ENCODE measurements around the gene TSNAXIP1. TPM values are rescaled to one million over a fixed set of nuclear protein-coding genes. Genes with fewer than 3 reads are reported as not detected.

Gene TSNAXIP1
- total and polyA plus RNA-seq, 2 experiments from 2014 or later: 0.97 to 2.4 TPM

- Histone ChIP-seq H2AFZ (no peak overlapping the region), H4K20me1 (replicated peaks; ENCODE audit: insufficient read depth) (no peaks in the 10 kb centered on the region), H3K4me3 (no peak overlapping the region), H3K79me2 (replicated peaks; ENCODE audit: insufficient read depth) (no peaks in the 10 kb centered on the region), H3F3A (replicated peaks; ENCODE audit: low read depth) (no peaks in the 10 kb centered on the region), H3K27ac (ENCODE audit: low read depth) (no peak overlapping the region), H3K27me3 (ENCODE audit: insufficient read depth) (no peaks in the 10 kb centered on the region), H3K4me2 (no peak overlapping the region), H3K9me2 (ENCODE audit: insufficient read depth) (no peaks in the 10 kb centered on the region), H3K4me1 (ENCODE audit: insufficient read depth) (no peaks in the 10 kb centered on the region), H3K36me3 (ENCODE audit: insufficient read depth) (no peaks in the 10 kb centered on the region; the same call in 1 of the 2 replicates)
- no peak for TF ChIP-seq POLR2AphosphoS5 (IDR thresholded peaks at IDR 0.05; ENCODE audit: low read depth)
- Mint-ChIP-seq H3K4me1 (peaks cover 13% of the 10 kb centered on the region), H3K27me3 (ENCODE audit: insufficient read depth, low read depth, poor library complexity) (peaks cover 16% of the 10 kb centered on the region), H3K4me3 (no peak overlapping the region), H3K27ac (no peak overlapping the region), H3K9me3 (no peaks in the 10 kb centered on the region; the same call in 2 of the 3 replicates), H3K36me3 (ENCODE audit: low read depth) (peaks cover 13% of the 10 kb centered on the region)
- no peak for DNase-seq (ENCODE audit: low spot score)
- no peak for ATAC-seq
These were observed 15.8 kb downstream of the TSNAXIP1 start for GRCh38 chr16:67822511-67822910.

GRCh38 chr16:67825119-67825518 lies 18.4 kb downstream of the TSNAXIP1 start:
- no peak overlapping the region for H3K4me2 ChIP-seq
- H3K36me3 Mint-ChIP-seq (ENCODE audit: low read depth): peaks cover 26% of the 10 kb centered on the region
- H3K4me3 ChIP-seq: no peak overlapping the region
- no peaks in the 10 kb centered on the region for H4K20me1 ChIP-seq (replicated peaks; ENCODE audit: insufficient read depth)
- no peaks in the 10 kb centered on the region for H3F3A ChIP-seq (replicated peaks; ENCODE audit: low read depth)
- H3K9me2 ChIP-seq (ENCODE audit: insufficient read depth): no peaks in the 10 kb centered on the region
- peaks cover 16% of the 10 kb centered on the region for H3K27me3 Mint-ChIP-seq (ENCODE audit: insufficient read depth, low read depth, poor library complexity)
- peak; percentile 43 for DNase-seq (ENCODE audit: low spot score)
- no peak overlapping the region; the same call in 1 of the 2 replicates for H3K27ac Mint-ChIP-seq
- no peaks in the 10 kb centered on the region for H3K79me2 ChIP-seq (replicated peaks; ENCODE audit: insufficient read depth)
- H3K36me3 ChIP-seq (ENCODE audit: insufficient read depth): no peaks in the 10 kb centered on the region; the same call in 1 of the 2 replicates
- peak; percentile 79 for ATAC-seq
- H2AFZ ChIP-seq: no peak overlapping the region
- H3K4me1 Mint-ChIP-seq: peaks cover 15% of the 10 kb centered on the region
- no peak overlapping the region; the same call in 2 of the 3 replicates for H3K4me3 Mint-ChIP-seq
- H3K4me1 ChIP-seq (ENCODE audit: insufficient read depth): no peaks in the 10 kb centered on the region
- TF ChIP-seq ZNF462 (CRISPR knock-in tag; IDR thresholded peaks at IDR 0.05) (0 out of 2 replicates have a peak, but pooled peaks have one; percentile 20), CTCF (conservative IDR thresholded peaks at IDR 0.05; ENCODE audit: low read depth in 2 of 2) (no peak)
- no peaks in the 10 kb centered on the region; the same call in 2 of the 3 replicates for H3K9me3 Mint-ChIP-seq
- H3K27ac ChIP-seq (ENCODE audit: low read depth): no peak overlapping the region
- no peaks in the 10 kb centered on the region for H3K27me3 ChIP-seq (ENCODE audit: insufficient read depth)

All from GM23338 (cell line).